Glomerular visceral epithelial cell (primary cell): ENCODE data around the gene KLHL29.

Source experiments
- DNase-seq: peaks from one replicate; pipeline ENCODE4 v3.0.0-alpha.2; 2016; ENCODE audit errors: extremely low spot score

KLHL29 gene

GRCh38 chr2:23476786-23477185, 91.8 kb downstream of the KLHL29 start:
- no peak for DNase-seq

- DNase-seq = no peak
Measured at GRCh38 chr2:23477392-23477791, 92.4 kb downstream of the KLHL29 start.

GRCh38 chr2:23478087-23478932, 93.3 kb downstream of the KLHL29 start:
- DNase-seq = no peak

- DNase-seq = no peak
Measured at GRCh38 chr2:23478933-23479683, 94.1 kb downstream of the KLHL29 start.

- peak; percentile 81 for DNase-seq
Measured at GRCh38 chr2:23480957-23481797, 96.2 kb downstream of the KLHL29 start.

GRCh38 chr2:23482188-23482587, 97.2 kb downstream of the KLHL29 start:
- no peak for DNase-seq

GRCh38 chr2:23482607-23483006, 97.6 kb downstream of the KLHL29 start:
- no peak for DNase-seq

GRCh38 chr2:23483791-23484190, 98.8 kb downstream of the KLHL29 start:
- no peak for DNase-seq

GRCh38 chr2:23484275-23484674, 99.3 kb downstream of the KLHL29 start:
- no peak for DNase-seq

GRCh38 chr2:23484767-23485166, 99.8 kb downstream of the KLHL29 start:
- no peak for DNase-seq

GRCh38 chr2:23485261-23485660, 100.3 kb downstream of the KLHL29 start:
- DNase-seq = no peak

- DNase-seq = no peak
Measured at GRCh38 chr2:23485841-23486683, 101.1 kb downstream of the KLHL29 start.

GRCh38 chr2:23486684-23487075, 101.7 kb downstream of the KLHL29 start:
- peak; percentile 78 for DNase-seq

- DNase-seq = peak; percentile 92
Measured at GRCh38 chr2:23487735-23488492, 102.9 kb downstream of the KLHL29 start.

- DNase-seq = no peak
Measured at GRCh38 chr2:23488584-23488983, 103.6 kb downstream of the KLHL29 start.

GRCh38 chr2:23489471-23490322, 104.7 kb downstream of the KLHL29 start:
- no peak for DNase-seq

- no peak for DNase-seq
Measured at GRCh38 chr2:23491591-23492336, 106.8 kb downstream of the KLHL29 start.

GRCh38 chr2:23492337-23492675, 107.3 kb downstream of the KLHL29 start:
- no peak for DNase-seq

- no peak for DNase-seq
Measured at GRCh38 chr2:23492921-23493320, 107.9 kb downstream of the KLHL29 start.
